ENCODE results near the gene KCNT2. TPM values are rescaled to one million over a fixed set of nuclear protein-coding genes. Genes with fewer than 3 reads are reported as not detected.

The KCNT2 gene
- total RNA-seq, 1 donor, result 0.21 TPM

GRCh38 chr1:196387766-196388165 lies 220.5 kb downstream of the KCNT2 start:
- Histone ChIP-seq H3K9me3 (ENCODE audit: low read depth, low read length) (no peaks in the 10 kb centered on the region), H3K4me1 (ENCODE audit: insufficient read depth, low read length) (no peaks in the 10 kb centered on the region), H3K4me3 (ENCODE audit: low read length) (no peak overlapping the region), H3K27me3 (ENCODE audit: insufficient read depth, low read length) (no peaks in the 10 kb centered on the region)

GRCh38 chr1:196385109-196385508 lies 223.1 kb downstream of the KCNT2 start:
- Histone ChIP-seq H3K4me3 (ENCODE audit: low read length) (no peak overlapping the region), H3K4me1 (ENCODE audit: insufficient read depth, low read length) (no peaks in the 10 kb centered on the region), H3K27me3 (ENCODE audit: insufficient read depth, low read length) (no peaks in the 10 kb centered on the region), H3K9me3 (ENCODE audit: low read depth, low read length) (no peaks in the 10 kb centered on the region)

- no peaks in the 10 kb centered on the region for H3K9me3 ChIP-seq (ENCODE audit: low read depth, low read length)
- H3K4me3 ChIP-seq (ENCODE audit: low read length), result no peak overlapping the region
- H3K27me3 ChIP-seq (ENCODE audit: insufficient read depth, low read length), result no peaks in the 10 kb centered on the region
- H3K4me1 ChIP-seq (ENCODE audit: insufficient read depth, low read length), result no peaks in the 10 kb centered on the region
Measured at GRCh38 chr1:196382383-196382782, 225.9 kb downstream of the KCNT2 start.

- H3K27me3 ChIP-seq (ENCODE audit: insufficient read depth, low read length), result no peaks in the 10 kb centered on the region
- no peak overlapping the region for H3K4me3 ChIP-seq (ENCODE audit: low read length)
- H3K9me3 ChIP-seq (ENCODE audit: low read depth, low read length), result no peaks in the 10 kb centered on the region
- no peaks in the 10 kb centered on the region for H3K4me1 ChIP-seq (ENCODE audit: insufficient read depth, low read length)
Measured at GRCh38 chr1:196381544-196381943, 226.7 kb downstream of the KCNT2 start.

- no peaks in the 10 kb centered on the region for H3K27me3 ChIP-seq (ENCODE audit: insufficient read depth, low read length)
- H3K4me1 ChIP-seq (ENCODE audit: insufficient read depth, low read length), result no peaks in the 10 kb centered on the region
- no peaks in the 10 kb centered on the region for H3K9me3 ChIP-seq (ENCODE audit: low read depth, low read length)
- no peak overlapping the region for H3K4me3 ChIP-seq (ENCODE audit: low read length)
Measured at GRCh38 chr1:196380316-196380715, 227.9 kb downstream of the KCNT2 start.

GRCh38 chr1:196377811-196378210 lies 230.4 kb downstream of the KCNT2 start:
- no peaks in the 10 kb centered on the region for H3K9me3 ChIP-seq (ENCODE audit: low read depth, low read length)
- H3K27me3 ChIP-seq (ENCODE audit: insufficient read depth, low read length), result no peaks in the 10 kb centered on the region
- no peaks in the 10 kb centered on the region for H3K4me1 ChIP-seq (ENCODE audit: insufficient read depth, low read length)
- no peak overlapping the region for H3K4me3 ChIP-seq (ENCODE audit: low read length)

- H3K9me3 ChIP-seq (ENCODE audit: low read depth, low read length), result no peaks in the 10 kb centered on the region
Measured at GRCh38 chr1:196376630-196377328, 231.5 kb downstream of the KCNT2 start.

GRCh38 chr1:196373798-196374197 lies 234.4 kb downstream of the KCNT2 start:
- H3K4me1 ChIP-seq (ENCODE audit: insufficient read depth, low read length), result no peaks in the 10 kb centered on the region
- no peaks in the 10 kb centered on the region for H3K9me3 ChIP-seq (ENCODE audit: low read depth, low read length)
- H3K4me3 ChIP-seq (ENCODE audit: low read length), result no peak overlapping the region
- no peaks in the 10 kb centered on the region for H3K27me3 ChIP-seq (ENCODE audit: insufficient read depth, low read length)

More at GRCh38 chr1:196376630-196377328, 231.5 kb downstream of the KCNT2 start:
- H3K4me3 ChIP-seq (ENCODE audit: low read length), result no peak overlapping the region
- H3K27me3 ChIP-seq (ENCODE audit: insufficient read depth, low read length), result no peaks in the 10 kb centered on the region
- no peaks in the 10 kb centered on the region for H3K4me1 ChIP-seq (ENCODE audit: insufficient read depth, low read length)

GRCh38 chr1:196372896-196373536 lies 235.2 kb downstream of the KCNT2 start:
- no peaks in the 10 kb centered on the region for H3K4me1 ChIP-seq (ENCODE audit: insufficient read depth, low read length)
- H3K4me3 ChIP-seq (ENCODE audit: low read length), result no peak overlapping the region
- H3K9me3 ChIP-seq (ENCODE audit: low read depth, low read length), result no peaks in the 10 kb centered on the region
- H3K27me3 ChIP-seq (ENCODE audit: insufficient read depth, low read length), result no peaks in the 10 kb centered on the region

- Histone ChIP-seq H3K4me1 (ENCODE audit: insufficient read depth, low read length) (no peaks in the 10 kb centered on the region), H3K27me3 (ENCODE audit: insufficient read depth, low read length) (no peaks in the 10 kb centered on the region), H3K4me3 (ENCODE audit: low read length) (no peak overlapping the region), H3K9me3 (ENCODE audit: low read depth, low read length) (no peaks in the 10 kb centered on the region)
Measured at GRCh38 chr1:196367838-196368237, 240.4 kb downstream of the KCNT2 start.

- no peaks in the 10 kb centered on the region for H3K27me3 ChIP-seq (ENCODE audit: insufficient read depth, low read length)
- H3K4me1 ChIP-seq (ENCODE audit: insufficient read depth, low read length), result no peaks in the 10 kb centered on the region
- H3K9me3 ChIP-seq (ENCODE audit: low read depth, low read length), result no peaks in the 10 kb centered on the region
- H3K4me3 ChIP-seq (ENCODE audit: low read length), result no peak overlapping the region
Measured at GRCh38 chr1:196366817-196367495, 241.3 kb downstream of the KCNT2 start.

- H3K4me1 ChIP-seq (ENCODE audit: insufficient read depth, low read length), result no peaks in the 10 kb centered on the region
- H3K27me3 ChIP-seq (ENCODE audit: insufficient read depth, low read length), result no peaks in the 10 kb centered on the region
Measured at GRCh38 chr1:196361112-196361714, 247.0 kb downstream of the KCNT2 start.

GRCh38 chr1:196357913-196358312 lies 250.3 kb downstream of the KCNT2 start:
- H3K4me3 ChIP-seq (ENCODE audit: low read length), result no peak overlapping the region
- H3K9me3 ChIP-seq (ENCODE audit: low read depth, low read length), result no peaks in the 10 kb centered on the region
- no peaks in the 10 kb centered on the region for H3K4me1 ChIP-seq (ENCODE audit: insufficient read depth, low read length)
- H3K27me3 ChIP-seq (ENCODE audit: insufficient read depth, low read length), result no peaks in the 10 kb centered on the region

More at GRCh38 chr1:196361112-196361714, 247.0 kb downstream of the KCNT2 start:
- no peaks in the 10 kb centered on the region for H3K9me3 ChIP-seq (ENCODE audit: low read depth, low read length)
- H3K4me3 ChIP-seq (ENCODE audit: low read length), result no peak overlapping the region

- Histone ChIP-seq H3K4me1 (ENCODE audit: insufficient read depth, low read length) (no peaks in the 10 kb centered on the region), H3K27me3 (ENCODE audit: insufficient read depth, low read length) (no peaks in the 10 kb centered on the region), H3K9me3 (ENCODE audit: low read depth, low read length) (no peaks in the 10 kb centered on the region), H3K4me3 (ENCODE audit: low read length) (no peak overlapping the region)
Measured at GRCh38 chr1:196355206-196355786, 252.9 kb downstream of the KCNT2 start.

GRCh38 chr1:196344453-196344852 lies 263.8 kb downstream of the KCNT2 start:
- H3K9me3 ChIP-seq (ENCODE audit: low read depth, low read length), result no peaks in the 10 kb centered on the region
- H3K4me3 ChIP-seq (ENCODE audit: low read length), result no peak overlapping the region
- no peaks in the 10 kb centered on the region for H3K27me3 ChIP-seq (ENCODE audit: insufficient read depth, low read length)
- no peaks in the 10 kb centered on the region for H3K4me1 ChIP-seq (ENCODE audit: insufficient read depth, low read length)
